Inflammatory macrophage treated with lipopolysaccharide for 1 hour (primary cell): ENCODE measurements around the gene GLB1L.
A peak's percentile ranks its signal among the peaks of the same experiment; 100 is the strongest.

Source experiments
- DNase-seq, 2 donors: peaks; one replicate each; pipeline ENCODE4 v3.0.0-alpha.2; 2020 to 2022

GLB1L gene

GRCh38 chr2:219221957-219222518, 23.2 kb downstream of the GLB1L start:
- no peak for DNase-seq

- DNase-seq: no peak
These were observed 24.4 kb downstream of the GLB1L start for GRCh38 chr2:219220652-219221402.

- no peak for DNase-seq
These were observed 25.3 kb downstream of the GLB1L start for GRCh38 chr2:219219784-219220532.

- DNase-seq: peak; percentile 59 to 62
These were observed 26.2 kb downstream of the GLB1L start, which contains the start of gene ABCB6 for GRCh38 chr2:219218732-219219701. Gene ABCB6 (minus strand): TSS chr2:219218958. CDS start chr2:219218673, 285 bp downstream.

GRCh38 chr2:219218217-219218731, 27.0 kb downstream of the GLB1L start:
- DNase-seq: peak; percentile 23 to 25

GRCh38 chr2:219216535-219216915, 28.7 kb downstream of the GLB1L start:
- DNase-seq: no peak

- DNase-seq: no peak
These were observed 29.2 kb downstream of the GLB1L start for GRCh38 chr2:219215871-219216534.

- no peak for DNase-seq
These were observed 30.5 kb downstream of the GLB1L start for GRCh38 chr2:219214786-219215185.

GRCh38 chr2:219214141-219214540, 31.1 kb downstream of the GLB1L start:
- no peak for DNase-seq

- no peak for DNase-seq
These were observed 31.7 kb downstream of the GLB1L start for GRCh38 chr2:219213486-219214071.

- no peak for DNase-seq
These were observed 32.2 kb downstream of the GLB1L start for GRCh38 chr2:219213026-219213415.

- DNase-seq: no peak
These were observed 34.3 kb downstream of the GLB1L start for GRCh38 chr2:219210886-219211362.

GRCh38 chr2:219210196-219210885, 34.9 kb downstream of the GLB1L start:
- DNase-seq: no peak

- no peak for DNase-seq
These were observed 35.7 kb downstream of the GLB1L start for GRCh38 chr2:219209236-219210195.

GRCh38 chr2:219207884-219208740, 37.1 kb downstream of the GLB1L start:
- DNase-seq: no peak

GRCh38 chr2:219207134-219207883, 37.9 kb downstream of the GLB1L start:
- DNase-seq: no peak

GRCh38 chr2:219206328-219207133, 38.7 kb downstream of the GLB1L start, which contains the start of gene ZFAND2B:
Gene ZFAND2B (plus strand): TSS chr2:219206782. CDS start chr2:219206988, 206 bp downstream.
- DNase-seq: peak; percentile 91 to 93
